Testis (tissue), 3 donors: ENCODE data around the gene RPS6KB1. TPM values are rescaled to one million over a fixed set of nuclear protein-coding genes. Genes with fewer than 3 reads are reported as not detected.
"Not testable (repeated sequence)": the region's sequence is repeated elsewhere in the genome, so short reads cannot be mapped to it uniquely, and the experiment has no call there.

ENCODE experiments used
- DNase-seq: peaks from one replicate; pipeline ENCODE4 v3.0.0-alpha.2; 2019
- H3K27ac ChIP-seq, 2 donors: fragments of 200-600 bp; sonication (generic); one replicate each; pipeline ENCODE4 v1.5.1; 2019
- H3K27me3 ChIP-seq: fragments of 200-600 bp; sonication (generic); one replicate; pipeline ENCODE4 v1.5.1; 2019
- H3K36me3 ChIP-seq: fragments of 200-600 bp; sonication (generic); one replicate; pipeline ENCODE4 v1.5.1; 2017; ENCODE audit warnings: low read depth; ENCODE audit errors: missing control alignments
- H3K4me1 ChIP-seq: fragments of 200-600 bp; sonication (generic); one replicate; pipeline ENCODE4 v1.5.1; 2019
- H3K4me3 ChIP-seq, 2 donors: fragments of 200-600 bp; sonication (generic); one replicate each; pipeline ENCODE4 v1.5.1; 2017 to 2019
- H3K9me3 ChIP-seq: fragments of 200-600 bp; sonication (generic); one replicate; pipeline ENCODE4 v1.5.1; 2017
- CTCF ChIP-seq, 3 experiments: fragments of 450-650 bp in 2 of 3; fragments of 200-600 bp in 1 of 3; sonication (generic) in 1 of 3; IDR thresholded peaks; one replicate each; pipeline ENCODE4 v1.5.1; 2016 to 2019; ENCODE audit warnings: antibody characterized with exemption in 3 of 3, mild to moderate bottlenecking in 2 of 3, moderate library complexity in 1 of 3
- POLR2A ChIP-seq: fragments of 450-650 bp; IDR thresholded peaks from one replicate; pipeline ENCODE4 v1.6.1; 2017; ENCODE audit warnings: antibody characterized with exemption, mild to moderate bottlenecking, moderate library complexity
- WGBS, 2 donors: methylation state at CpG; one replicate each; pipeline ENCODE4 v1.1.5; 2018; 5-methylcytosine and 5-hydroxymethylcytosine counted together
- intact Hi-C: fragments of 100-400 bp; cut with DNase I; formaldehyde crosslinking; loops from one replicate; pipeline ENCODE4 v1.15.1; 2023; ENCODE audit warnings: low total_unique reads
- polyA plus RNA-seq: library from polyadenylated mRNA; stranded (reverse); fragments of 350-450 nt; fragmentation: Illumina TruSeq; extraction: RNeasy Lipid Tissue Mini Kit (QIAGEN cat#74804); gene quantifications from one replicate; pipeline ENCODE4 v1.2.3, GENCODE V29; 2014; ENCODE audit warnings: low read depth, low replicate concordance; ENCODE audit not compliant: insufficient read depth
- total RNA-seq, 2 donors: library from RNA; depleted of rRNA; stranded (reverse); fragments of >200 nt; gene quantifications; one replicate each; pipeline ENCODE4 v1.2.3, GENCODE V29; 2016

Gene RPS6KB1
- total and polyA plus RNA-seq, 3 donors from 2014 or later, result 13.3 to 46.1 (median 44.5) TPM

- H3K27me3 ChIP-seq, result no peaks in the 10 kb centered on the region
- H3K36me3 ChIP-seq, result no peaks in the 10 kb centered on the region
- H3K4me1 ChIP-seq, result no peaks in the 10 kb centered on the region
- TF ChIP-seq CTCF (IDR thresholded peaks at IDR 0.05) (no peak), POLR2A (no peak)
- no peak overlapping the region for H3K4me3 ChIP-seq
- H3K9me3 ChIP-seq, result no peaks in the 10 kb centered on the region
- intact Hi-C loops, result no loop called here
- 84 to 87% methylated on average over 1 of the region's 1 CpG for WGBS, 2 donors
- no peak for DNase-seq
- no peak overlapping the region for H3K27ac ChIP-seq
These were observed 48.2 kb downstream of the RPS6KB1 start for GRCh38 chr17:59941131-59941530.

DNA sequence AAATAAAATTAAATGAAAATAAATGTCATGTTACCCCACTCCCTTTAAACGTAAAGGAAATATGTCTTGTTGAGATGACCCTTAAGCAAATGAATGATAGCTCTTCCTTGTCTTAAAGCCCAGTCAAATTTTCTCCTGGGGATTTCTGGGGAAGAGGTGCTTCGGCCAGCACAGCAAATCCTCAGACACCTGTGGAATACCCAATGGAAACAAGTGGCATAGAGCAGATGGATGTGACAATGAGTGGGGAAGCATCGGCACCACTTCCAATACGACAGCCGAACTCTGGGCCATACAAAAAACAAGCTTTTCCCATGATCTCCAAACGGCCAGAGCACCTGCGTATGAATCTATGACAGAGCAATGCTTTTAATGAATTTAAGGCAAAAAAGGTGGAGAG lies 53.5 kb downstream of the RPS6KB1 start:
- intact Hi-C loops, H3K27ac ChIP-seq, DNase-seq, H3K4me3 ChIP-seq, H3K36me3 ChIP-seq, H3K4me1 ChIP-seq, H3K9me3 ChIP-seq, H3K27me3 ChIP-seq: not testable (repeated sequence)
- 86 to 94% methylated on average over 7 of the region's 7 CpGs for whole genome bisulfite sequencing, 2 donors

- not testable (repeated sequence) for H3K36me3 ChIP-seq
- WGBS, 2 donors, result 83 to 86% methylated on average over 4 of the region's 4 CpGs
These were observed 54.4 kb downstream of the RPS6KB1 start for GRCh38 chr17:59947310-59947709.

GRCh38 chr17:59950049-59950448 lies 57.1 kb downstream of the RPS6KB1 start:
- WGBS, 2 donors, result 86 to 91% methylated on average over 3 of the region's 3 CpGs
- Histone ChIP-seq H3K4me1 (no peaks in the 10 kb centered on the region), H3K36me3 (no peaks in the 10 kb centered on the region), H3K9me3 (no peaks in the 10 kb centered on the region), H3K27me3 (no peaks in the 10 kb centered on the region), H3K27ac (no peak overlapping the region), H3K4me3 (no peak overlapping the region)
- intact Hi-C loops, result no loop called here
- DNase-seq, result no peak
- no peak for TF ChIP-seq POLR2A
- TF ChIP-seq CTCF (IDR thresholded peaks at IDR 0.05), result no peak

More at GRCh38 chr17:59947310-59947709, 54.4 kb downstream of the RPS6KB1 start:
- intact Hi-C loops, DNase-seq, H3K27ac ChIP-seq, H3K4me1 ChIP-seq, H3K27me3 ChIP-seq, H3K4me3 ChIP-seq, H3K9me3 ChIP-seq: not testable (repeated sequence)

DNA sequence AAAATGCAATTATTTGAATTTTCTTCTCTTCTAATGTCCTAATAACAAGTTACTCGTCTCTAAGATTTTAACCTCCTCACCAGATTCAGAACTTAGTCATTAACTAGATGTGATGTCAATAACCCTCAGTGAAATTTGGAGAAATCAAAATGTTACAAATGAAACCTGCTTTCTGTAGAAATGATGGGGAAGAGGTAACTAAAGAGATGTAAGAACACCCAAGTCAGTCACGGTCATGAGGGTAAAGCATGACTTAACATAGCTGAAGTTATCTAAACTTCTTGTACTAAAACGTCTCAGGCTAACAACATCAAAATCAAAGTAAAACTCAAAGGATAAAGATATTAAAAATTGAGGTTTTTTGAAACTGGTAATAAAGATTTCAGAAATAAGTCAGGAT lies 61.9 kb downstream of the RPS6KB1 start:
- H3K27me3 ChIP-seq, result no peaks in the 10 kb centered on the region
- H3K9me3 ChIP-seq, result no peaks in the 10 kb centered on the region
- TF ChIP-seq CTCF (IDR thresholded peaks at IDR 0.05), result no peak
- no peak for TF ChIP-seq POLR2A
- WGBS, 2 donors, result 82 to 84% methylated on average over 3 of the region's 3 CpGs
- DNase-seq, result no peak
- no peaks in the 10 kb centered on the region for H3K36me3 ChIP-seq
- H3K4me3 ChIP-seq, result no peak overlapping the region
- no peaks in the 10 kb centered on the region for H3K4me1 ChIP-seq
- intact Hi-C loops, result no loop called here
- H3K27ac ChIP-seq, result no peak overlapping the region

DNA sequence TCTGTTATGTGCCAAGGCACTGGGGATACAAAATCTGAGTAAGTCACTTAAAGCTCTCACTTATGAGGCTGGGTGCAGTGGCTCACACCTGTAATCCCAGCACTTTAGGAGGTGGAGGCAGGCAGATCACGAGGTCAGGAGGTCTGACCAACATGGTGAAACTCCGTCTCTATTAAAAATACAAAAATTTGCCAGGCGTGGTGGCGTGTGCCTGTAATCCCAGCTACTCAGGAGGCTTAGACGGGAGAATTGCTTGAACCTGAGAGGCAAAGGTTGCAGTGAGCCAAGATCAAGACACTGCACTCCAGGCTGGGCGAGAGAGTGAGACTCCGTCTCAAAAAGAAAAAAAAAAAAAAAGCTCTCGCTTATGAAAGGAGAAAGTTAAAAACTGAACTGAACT lies 66.7 kb downstream of the RPS6KB1 start:
- DNase-seq, H3K36me3 ChIP-seq, intact Hi-C loops, H3K4me3 ChIP-seq, H3K27ac ChIP-seq, H3K9me3 ChIP-seq, H3K27me3 ChIP-seq: not testable (repeated sequence)
- peaks cover 11% of the 10 kb centered on the region for H3K4me1 ChIP-seq
- 88 to 96% methylated on average over 8 of the region's 8 CpGs for WGBS, 2 donors
